ACC112 (cell line): ENCODE data around the gene MCM7.
A peak's percentile ranks its signal among the peaks of the same experiment; 100 is the strongest.

Source experiments
- H2AFZ ChIP-seq: fragments of 200-600 bp; sonication (generic); one replicate; pipeline ENCODE4 v1.6.0; 2017; ENCODE audit warnings: antibody characterized with exemption, low read length; ENCODE audit not compliant: unreplicated experiment
- H3K27ac ChIP-seq: fragments of 200-600 bp; sonication (generic); 2 replicates; pipeline ENCODE4 v1.5.1; 2014; ENCODE audit warnings: low read depth, mild to moderate bottlenecking, antibody characterized with exemption, low read length, moderate library complexity
- H3K27me3 ChIP-seq: fragments of 200-600 bp; sonication (generic); 2 replicates; pipeline ENCODE4 v1.6.1; 2014; ENCODE audit warnings: mild to moderate bottlenecking, antibody characterized with exemption, low read length, moderate library complexity, mixed read lengths; ENCODE audit not compliant: insufficient read depth
- H3K36me3 ChIP-seq: fragments of 200-600 bp; sonication (generic); 2 replicates; pipeline ENCODE4 v1.6.1; 2016; ENCODE audit warnings: mild to moderate bottlenecking, antibody characterized with exemption, low read length, moderate library complexity, mixed read lengths; ENCODE audit not compliant: insufficient read depth
- H3K4me1 ChIP-seq: fragments of 200-600 bp; sonication (generic); one replicate; pipeline ENCODE4 v1.6.1; 2016; ENCODE audit warnings: low read length, mixed read lengths; ENCODE audit not compliant: insufficient read depth, unreplicated experiment, control insufficient read depth
- H3K4me3 ChIP-seq: fragments of 200-600 bp; sonication (generic); 2 replicates; pipeline ENCODE4 v1.5.1; 2014; ENCODE audit warnings: mild to moderate bottlenecking, low read depth, low read length
- H3K79me2 ChIP-seq: fragments of 200-600 bp; sonication (generic); one replicate; pipeline ENCODE4 v1.6.0; 2016; ENCODE audit warnings: low read length; ENCODE audit not compliant: control insufficient read depth, unreplicated experiment, insufficient read depth

The MCM7 gene

DNA sequence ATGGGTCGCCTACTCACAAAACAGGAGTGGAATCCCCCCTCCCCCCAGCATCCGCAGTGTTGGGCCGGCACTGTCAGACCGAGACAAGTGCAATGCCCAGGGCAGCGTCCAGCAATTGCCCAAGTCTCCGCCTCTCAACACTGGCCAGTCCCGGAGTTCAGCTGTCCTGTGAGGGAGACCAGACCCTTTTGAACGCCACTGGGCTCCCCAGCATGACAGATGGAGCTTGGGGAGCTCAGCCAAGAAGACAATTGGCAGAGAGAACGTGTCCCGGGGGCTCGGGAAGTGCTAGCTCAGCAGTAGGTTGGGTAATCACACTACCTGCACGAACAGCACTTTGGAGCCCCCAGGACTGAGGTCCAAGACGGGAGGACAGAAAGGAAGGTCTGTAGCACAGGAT lies 7.7 kb downstream of the MCM7 start:
- H3K27me3 ChIP-seq, result no peaks in the 10 kb centered on the region
- H3K4me1 ChIP-seq, result peaks cover 12% of the 10 kb centered on the region
- no peak overlapping the region for H3K27ac ChIP-seq
- H3K4me3 ChIP-seq, result no peak overlapping the region
- peaks cover 57% of the 10 kb centered on the region for H3K36me3 ChIP-seq
- H2AFZ ChIP-seq, result no peak overlapping the region
- peaks cover 28% of the 10 kb centered on the region for H3K79me2 ChIP-seq

DNA sequence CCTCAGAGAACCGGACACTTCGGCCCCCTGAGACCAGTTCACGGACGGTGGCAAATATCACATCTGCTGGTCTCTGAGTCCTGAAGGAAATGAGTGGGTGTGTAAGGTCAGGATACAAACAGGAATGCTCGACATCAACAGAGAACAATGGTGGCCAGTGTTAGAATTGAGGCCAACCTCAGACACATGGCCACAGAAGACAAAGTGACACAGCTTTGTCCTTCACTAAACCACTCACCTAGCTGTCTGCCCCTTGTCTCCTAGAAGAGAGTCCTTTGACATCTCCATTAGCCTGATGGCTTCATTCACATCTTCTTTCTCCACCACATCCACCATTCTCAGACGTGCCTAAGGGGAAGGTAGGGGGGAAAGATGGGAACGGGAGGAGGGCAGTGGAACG lies 8.1 kb downstream of the MCM7 start:
- H3K27ac ChIP-seq, result no peak overlapping the region
- no peaks in the 10 kb centered on the region for H3K27me3 ChIP-seq
- peaks cover 24% of the 10 kb centered on the region for H3K79me2 ChIP-seq
- H3K4me1 ChIP-seq, result peaks cover 16% of the 10 kb centered on the region
- H3K36me3 ChIP-seq, result peaks cover 53% of the 10 kb centered on the region
- no peak overlapping the region for H2AFZ ChIP-seq
- no peak overlapping the region for H3K4me3 ChIP-seq

DNA sequence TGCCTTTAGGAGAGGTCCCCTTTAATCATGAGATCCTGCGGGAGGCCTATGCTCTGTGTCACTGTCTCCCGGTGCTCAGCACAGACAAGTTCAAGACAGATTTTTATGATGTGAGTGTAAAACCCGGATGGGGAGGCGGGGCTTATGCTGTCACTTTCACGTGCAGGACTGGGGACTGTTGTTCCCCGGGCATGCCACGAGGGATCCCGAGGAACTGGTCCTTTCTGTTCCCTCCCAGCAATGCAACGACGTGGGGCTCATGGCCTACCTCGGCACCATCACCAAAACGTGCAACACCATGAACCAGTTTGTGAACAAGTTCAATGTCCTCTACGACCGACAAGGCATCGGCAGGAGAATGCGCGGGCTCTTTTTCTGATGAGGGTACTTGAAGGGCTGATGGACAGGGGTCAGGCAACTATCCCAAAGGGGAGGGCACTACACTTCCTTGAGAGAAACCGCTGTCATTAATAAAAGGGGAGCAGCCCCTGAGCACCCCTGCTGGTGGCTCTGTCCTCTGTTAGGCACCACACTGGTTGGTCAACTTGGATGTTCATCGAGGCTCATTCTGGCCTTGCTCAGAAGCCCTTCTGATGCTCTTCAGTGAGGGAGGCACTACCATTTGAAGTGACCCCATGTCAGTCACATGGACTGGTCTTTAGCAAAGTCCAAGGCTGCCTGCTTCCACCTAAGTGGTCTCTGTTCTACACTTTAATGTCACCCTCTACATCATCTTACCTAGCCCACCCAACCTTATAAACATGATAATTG lies 9.6 kb downstream of the MCM7 start:
- no peaks in the 10 kb centered on the region for H3K27me3 ChIP-seq
- peaks cover 22% of the 10 kb centered on the region for H3K79me2 ChIP-seq
- H3K4me3 ChIP-seq, result no peak overlapping the region
- H2AFZ ChIP-seq, result no peak overlapping the region
- H3K4me1 ChIP-seq, result peaks cover 30% of the 10 kb centered on the region
- peaks cover 42% of the 10 kb centered on the region for H3K36me3 ChIP-seq
- H3K27ac ChIP-seq, result no peak overlapping the region

DNA sequence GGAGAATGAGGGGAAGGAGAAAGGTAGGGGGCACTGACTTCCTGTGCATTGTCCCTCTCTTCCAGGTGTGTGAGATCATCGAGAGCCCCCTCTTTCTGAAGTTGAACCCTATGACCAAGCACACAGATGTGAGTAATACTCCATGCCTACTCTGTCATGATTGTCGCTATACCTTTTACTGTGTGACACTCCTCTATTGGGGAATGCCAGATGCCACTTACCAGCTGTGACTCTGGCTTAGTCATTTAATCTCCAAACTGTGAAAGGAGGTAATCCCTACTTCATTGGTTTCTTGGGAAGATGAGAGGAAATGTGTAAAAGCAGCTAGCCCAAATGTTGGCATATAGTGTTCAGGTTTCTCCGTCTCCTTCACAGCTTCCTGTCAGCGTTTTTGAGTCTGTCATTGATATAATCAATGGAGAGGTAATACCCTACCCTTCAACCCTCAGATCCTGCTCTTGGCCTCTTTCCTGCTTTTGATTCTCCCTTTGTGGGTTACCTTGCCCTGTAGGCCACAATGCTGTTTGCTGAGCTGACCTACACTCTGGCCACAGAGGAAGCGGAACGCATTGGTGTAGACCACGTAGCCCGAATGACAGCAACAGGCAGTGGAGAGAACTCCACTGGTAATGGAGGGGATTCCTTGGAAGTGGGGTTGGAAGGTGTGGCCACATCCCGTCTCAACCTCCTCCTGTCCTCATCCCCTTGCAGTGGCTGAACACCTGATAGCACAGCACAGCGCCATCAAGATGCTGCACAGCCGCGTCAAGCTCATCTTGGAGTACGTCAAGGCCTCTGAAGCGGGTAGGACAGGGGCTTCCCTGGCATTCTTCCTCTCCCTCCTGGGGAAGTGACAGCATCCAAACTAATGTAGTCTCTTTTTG lies 10.4 kb downstream of the MCM7 start:
- H2AFZ ChIP-seq, result no peak overlapping the region
- H3K4me1 ChIP-seq, result peaks cover 32% of the 10 kb centered on the region
- H3K79me2 ChIP-seq, result peaks cover 22% of the 10 kb centered on the region
- H3K36me3 ChIP-seq, result peaks cover 42% of the 10 kb centered on the region
- H3K27ac ChIP-seq, result peak overlapping the region; percentile 34
- no peaks in the 10 kb centered on the region for H3K27me3 ChIP-seq
- H3K4me3 ChIP-seq, result no peak overlapping the region

DNA sequence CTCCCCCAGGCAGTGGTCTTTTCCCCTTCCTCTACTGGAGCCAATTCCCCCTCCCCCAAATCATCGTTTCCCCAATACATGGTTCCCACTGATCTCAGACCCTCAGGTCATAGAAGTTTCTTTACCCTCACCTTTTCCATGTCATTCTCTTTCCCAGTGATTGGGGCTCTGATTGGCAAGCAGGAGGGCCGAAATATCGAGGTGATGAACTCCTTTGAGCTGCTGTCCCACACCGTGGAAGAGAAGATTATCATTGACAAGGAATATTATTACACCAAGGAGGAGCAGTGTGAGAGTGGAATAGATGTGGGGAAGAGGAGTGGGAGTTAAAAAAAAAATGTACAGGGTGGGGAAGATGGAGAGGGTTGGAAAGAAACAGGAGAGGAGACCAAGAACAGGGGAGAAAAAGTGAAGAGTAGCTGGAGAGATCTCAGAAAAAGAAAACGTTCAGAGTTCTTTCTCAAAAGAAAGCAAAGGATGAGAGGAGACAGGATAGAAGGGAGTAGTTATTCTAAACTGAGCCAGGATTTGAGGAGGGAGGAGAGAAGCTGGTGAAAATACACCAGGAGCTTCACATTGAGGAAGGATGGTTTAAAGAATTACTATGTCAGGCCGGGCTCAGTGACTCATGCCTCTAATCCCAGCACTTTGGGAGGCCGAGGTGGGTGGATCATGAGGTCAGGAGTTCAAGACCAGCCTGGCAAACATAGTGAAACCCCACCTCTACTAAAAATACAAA lies 11.6 kb downstream of the MCM7 start:
- Histone ChIP-seq H3K27me3 (no peaks in the 10 kb centered on the region), H3K4me3 (peak overlapping the region; percentile 82), H3K79me2 (peaks cover 22% of the 10 kb centered on the region), H3K36me3 (peaks cover 34% of the 10 kb centered on the region), H2AFZ (peak overlapping the region; percentile 26), H3K27ac (peak overlapping the region; percentile 95), H3K4me1 (peaks cover 32% of the 10 kb centered on the region)

DNA sequence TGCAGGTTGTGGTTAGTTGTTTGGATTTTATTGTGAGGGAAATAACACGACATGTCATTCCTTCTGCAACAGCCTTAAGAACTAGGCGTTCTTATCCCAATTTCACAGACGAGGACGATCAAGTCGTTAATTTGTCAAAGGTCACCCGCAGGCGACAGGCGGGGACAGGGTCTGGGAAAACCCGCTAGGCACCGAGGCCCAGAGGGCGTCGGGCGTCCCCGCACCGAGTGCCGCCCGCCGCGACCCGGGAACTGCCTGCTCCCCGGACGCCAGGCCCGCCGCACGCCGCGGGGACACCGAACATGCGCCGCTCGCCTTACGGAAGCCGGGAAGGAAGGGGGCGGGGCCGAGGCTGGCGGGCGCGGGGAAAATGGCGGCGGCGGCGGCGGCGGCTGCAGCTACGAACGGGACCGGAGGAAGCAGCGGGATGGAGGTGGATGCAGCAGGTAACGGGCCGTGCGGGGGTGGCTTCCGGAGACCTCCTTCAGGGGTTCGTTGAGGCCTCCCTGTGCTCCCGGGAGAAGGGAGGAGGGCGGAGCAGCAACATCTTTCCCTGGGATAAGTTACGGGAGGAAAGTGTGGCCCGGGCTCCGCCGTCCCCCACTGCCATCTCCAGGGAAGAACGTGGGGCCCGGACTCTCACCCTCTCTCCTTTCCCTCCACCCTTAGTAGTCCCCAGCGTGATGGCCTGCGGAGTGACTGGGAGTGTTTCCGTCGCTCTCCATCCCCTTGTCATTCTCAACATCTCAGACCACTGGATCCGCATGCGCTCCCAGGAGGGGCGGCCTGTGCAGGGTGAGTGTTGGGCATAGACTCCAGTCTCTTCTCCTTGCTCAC lies 12.4 kb downstream of the MCM7 start, which contains the start of gene COPS6:
TSS of gene COPS6 (plus strand) at position 349 of the 837 bp plus-strand sequence. CDS start at position 371, 22 bp downstream.
- Histone ChIP-seq H3K36me3 (peaks cover 26% of the 10 kb centered on the region; the same call in 1 of the 2 replicates), H3K4me1 (peaks cover 32% of the 10 kb centered on the region)

DNA sequence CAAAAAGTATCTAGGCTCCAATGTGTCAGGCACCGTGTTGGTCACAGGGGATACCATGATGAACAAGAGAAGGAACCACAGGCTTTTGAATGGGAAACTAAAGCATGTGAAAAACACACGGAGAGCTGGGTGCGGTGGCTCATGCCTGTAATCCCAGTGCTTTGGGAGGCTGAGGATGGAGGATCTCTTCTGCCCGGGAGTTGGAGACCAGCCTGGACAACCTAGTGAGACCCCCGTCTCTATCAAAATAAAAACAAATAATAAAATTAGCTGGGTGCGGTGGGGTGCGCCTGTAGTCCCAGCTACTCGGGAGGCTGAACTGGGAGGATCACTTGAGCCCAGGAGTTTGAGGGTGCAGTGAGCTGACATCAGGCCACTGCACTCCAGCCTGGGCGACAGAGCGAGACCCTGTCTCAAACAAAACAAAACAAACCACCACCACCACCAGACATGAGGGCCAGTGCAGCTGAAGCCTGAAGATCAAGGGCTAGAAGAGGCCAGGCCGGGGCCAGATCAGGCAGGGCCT lies 13.0 kb downstream of the MCM7 start:
- peak overlapping the region; percentile 26 for H2AFZ ChIP-seq
- H3K27me3 ChIP-seq, result no peaks in the 10 kb centered on the region
- H3K4me1 ChIP-seq, result peaks cover 32% of the 10 kb centered on the region
- H3K36me3 ChIP-seq, result peaks cover 24% of the 10 kb centered on the region; the same call in 1 of the 2 replicates
- peak overlapping the region; percentile 95 for H3K27ac ChIP-seq
- peak overlapping the region; percentile 82 for H3K4me3 ChIP-seq
- H3K79me2 ChIP-seq, result peaks cover 22% of the 10 kb centered on the region

More for the DNA sequence above, 12.4 kb downstream of the MCM7 start, which contains the start of gene COPS6:
- Histone ChIP-seq H3K4me3 (peak within 1 kb of the TSS; percentile 82), H2AFZ (peak within 1 kb of the TSS; percentile 26), H3K79me2 (peaks cover 22% of the 10 kb centered on the region), H3K27ac (peak within 1 kb of the TSS; percentile 95), H3K27me3 (no peaks in the 10 kb centered on the region)

DNA sequence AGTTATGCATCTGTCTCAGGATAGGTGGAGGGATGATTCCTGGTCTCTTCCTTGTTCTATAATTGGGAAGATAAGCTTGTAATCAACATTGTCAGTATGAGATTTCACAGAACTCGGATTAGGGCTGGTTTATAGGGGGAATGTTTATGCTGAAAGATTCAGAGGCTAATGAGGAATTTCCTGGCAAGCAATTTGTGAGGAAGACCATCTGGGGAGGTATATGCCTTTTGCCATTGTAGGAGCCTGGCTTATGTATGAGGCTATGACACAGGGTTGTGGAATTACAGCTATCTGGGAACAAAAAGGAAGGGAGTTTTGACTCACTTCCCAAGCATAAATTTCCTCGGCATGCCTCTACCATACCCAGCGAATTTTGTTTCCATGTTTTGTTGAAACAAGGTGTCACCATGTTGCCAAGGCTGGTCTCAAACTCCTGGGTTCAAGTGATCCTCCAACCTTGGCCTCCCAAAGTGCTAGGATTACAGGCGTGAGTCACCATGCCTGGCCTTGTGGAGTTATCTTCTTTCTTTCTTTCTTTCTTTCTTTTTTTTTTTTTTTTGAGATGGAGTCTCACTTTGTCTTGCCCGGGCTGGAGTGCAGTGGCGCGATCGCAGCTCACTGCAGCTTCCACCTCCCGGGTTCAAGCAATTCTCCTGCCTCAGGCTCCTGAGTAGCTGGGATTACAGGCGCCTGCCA lies 14.0 kb downstream of the MCM7 start:
- Histone ChIP-seq H3K36me3 (peaks cover 17% of the 10 kb centered on the region; the same call in 1 of the 2 replicates), H3K4me1 (peaks cover 32% of the 10 kb centered on the region), H2AFZ (peak overlapping the region; percentile 14), H3K27ac (peak overlapping the region; percentile 95), H3K4me3 (peak overlapping the region; percentile 31; the same call in 1 of the 2 replicates), H3K79me2 (peaks cover 19% of the 10 kb centered on the region), H3K27me3 (no peaks in the 10 kb centered on the region)

DNA sequence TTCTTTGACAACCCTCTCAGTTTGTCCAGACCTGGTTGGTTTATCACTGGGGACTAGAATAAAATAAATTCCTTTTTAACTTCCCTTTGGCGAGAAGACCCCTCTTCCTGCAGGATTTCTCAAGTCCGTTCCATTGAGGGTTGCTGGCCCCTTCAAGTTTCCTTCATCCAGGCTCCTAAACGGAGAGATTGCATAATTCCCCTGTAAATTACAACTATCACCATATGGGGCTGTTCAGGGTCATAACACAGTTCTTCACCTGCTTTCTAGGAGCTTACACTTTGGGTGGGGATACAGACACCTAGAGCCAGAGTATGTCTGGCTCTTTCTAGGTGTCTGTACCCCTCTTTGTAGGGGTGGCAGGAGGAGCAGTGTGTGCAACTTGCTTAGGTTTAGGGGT lies 15.7 kb downstream of the MCM7 start:
- Histone ChIP-seq H3K27me3 (no peaks in the 10 kb centered on the region), H3K79me2 (peaks cover 18% of the 10 kb centered on the region), H3K36me3 (peaks cover 2% of the 10 kb centered on the region; the same call in 1 of the 2 replicates), H3K27ac (no peak overlapping the region), H3K4me1 (peaks cover 28% of the 10 kb centered on the region), H3K4me3 (no peak overlapping the region), H2AFZ (no peak overlapping the region)
